SU-DHL-6 (cell line): ENCODE data around the gene PPA2.

Experiments used
- H2AFZ ChIP-seq: fragments of 200-600 bp; sonication (generic); 2 replicates; pipeline ENCODE4 v1.6.1; 2014; ENCODE audit warnings: low read depth, mild to moderate bottlenecking, moderate library complexity, mixed read lengths, antibody characterized with exemption, low read length; ENCODE audit not compliant: severe bottlenecking
- H3F3A ChIP-seq: fragments of 200-600 bp; shearing (Covaris generic); 2 replicates; pipeline ENCODE4 v1.6.0; 2016; ENCODE audit warnings: antibody characterized with exemption, mild to moderate bottlenecking; ENCODE audit not compliant: insufficient read depth
- H3K27ac ChIP-seq: fragments of 200-600 bp; sonication (generic); 2 replicates; pipeline ENCODE4 v1.5.1; 2016; ENCODE audit warnings: low read depth, mild to moderate bottlenecking, low read length, moderate library complexity, mixed read lengths
- H3K27me3 ChIP-seq: fragments of 200-600 bp; sonication (generic), shearing (Covaris generic); 2 replicates; pipeline ENCODE4 v1.6.0; 2014; ENCODE audit warnings: mild to moderate bottlenecking, low read length
- H3K36me3 ChIP-seq: fragments of 200-600 bp; sonication (generic); 2 replicates; pipeline ENCODE4 v1.6.1; 2014; ENCODE audit warnings: mild to moderate bottlenecking, low read length, mixed read lengths
- H3K4me2 ChIP-seq: fragments of 300-600, 200-600 bp; shearing (Covaris generic), sonication (generic); 2 replicates; pipeline ENCODE4 v1.6.0; 2014; ENCODE audit warnings: low read length, low read depth, mild to moderate bottlenecking; ENCODE audit not compliant: poor library complexity, severe bottlenecking
- H3K4me3 ChIP-seq: fragments of 200-600 bp; sonication (generic); 2 replicates; pipeline ENCODE4 v1.5.1; 2014; ENCODE audit warnings: antibody characterized with exemption, low read length, mild to moderate bottlenecking, mixed read lengths; ENCODE audit not compliant: insufficient read depth, poor library complexity, severe bottlenecking
- H3K79me2 ChIP-seq: fragments of 200-600 bp; sonication (generic); 2 replicates; pipeline ENCODE4 v1.6.1; 2014; ENCODE audit warnings: mild to moderate bottlenecking, low read length, moderate library complexity; ENCODE audit not compliant: insufficient read depth
- H3K9ac ChIP-seq: fragments of 200-600 bp; sonication (generic); 2 replicates; pipeline ENCODE4 v1.7.0; 2014; ENCODE audit warnings: mild to moderate bottlenecking, low read length
- H3K9me2 ChIP-seq: fragments of 200-600 bp; sonication (generic); replicated peaks from 2 replicates; pipeline ENCODE4 v1.6.1; 2014; ENCODE audit warnings: low read length; ENCODE audit not compliant: insufficient read depth
- H3K9me3 ChIP-seq: fragments of 200-600 bp; sonication (generic); 2 replicates; pipeline ENCODE4 v1.6.1; 2014; ENCODE audit warnings: low read length, mixed read lengths; ENCODE audit not compliant: insufficient read depth
- H4K20me1 ChIP-seq: fragments of 200-600 bp; sonication (generic); 2 replicates; pipeline ENCODE4 v1.6.1; 2014; ENCODE audit warnings: low read depth, mild to moderate bottlenecking, antibody characterized with exemption, low read length, moderate library complexity, mixed read lengths
- CTCF ChIP-seq: fragments of 200-600 bp; sonication (generic); IDR thresholded peaks from one replicate; pipeline ENCODE4 v1.5.1; 2017; ENCODE audit warnings: antibody characterized with exemption, mild to moderate bottlenecking, low read length, moderate library complexity; ENCODE audit not compliant: insufficient read depth, poor library complexity, severe bottlenecking
- EZH2phosphoT487 ChIP-seq: fragments of 200-600 bp; sonication (generic), shearing (Covaris generic); conservative IDR thresholded peaks from 2 replicates; pipeline ENCODE4 v1.6.1; 2018; ENCODE audit warnings: mild to moderate bottlenecking, antibody characterized with exemption, low read length, moderate library complexity, mixed read lengths

Gene PPA2

GRCh38 chr4:105399532-105400161 lies 74.2 kb downstream of the PPA2 start:
- no peak overlapping the region for H3K4me3 ChIP-seq
- H3K79me2 ChIP-seq, result no peaks in the 10 kb centered on the region
- H3K9me2 ChIP-seq, result no peaks in the 10 kb centered on the region
- no peak overlapping the region for H2AFZ ChIP-seq
- H3K4me2 ChIP-seq, result no peak overlapping the region
- no peaks in the 10 kb centered on the region for H3K9me3 ChIP-seq
- H4K20me1 ChIP-seq, result no peaks in the 10 kb centered on the region
- TF ChIP-seq CTCF, result no peak
- no peak for TF ChIP-seq EZH2phosphoT487
- no peak overlapping the region for H3K27ac ChIP-seq
- no peaks in the 10 kb centered on the region for H3K27me3 ChIP-seq
- H3F3A ChIP-seq, result no peaks in the 10 kb centered on the region
- H3K36me3 ChIP-seq, result no peaks in the 10 kb centered on the region
- H3K9ac ChIP-seq, result no peak overlapping the region

DNA sequence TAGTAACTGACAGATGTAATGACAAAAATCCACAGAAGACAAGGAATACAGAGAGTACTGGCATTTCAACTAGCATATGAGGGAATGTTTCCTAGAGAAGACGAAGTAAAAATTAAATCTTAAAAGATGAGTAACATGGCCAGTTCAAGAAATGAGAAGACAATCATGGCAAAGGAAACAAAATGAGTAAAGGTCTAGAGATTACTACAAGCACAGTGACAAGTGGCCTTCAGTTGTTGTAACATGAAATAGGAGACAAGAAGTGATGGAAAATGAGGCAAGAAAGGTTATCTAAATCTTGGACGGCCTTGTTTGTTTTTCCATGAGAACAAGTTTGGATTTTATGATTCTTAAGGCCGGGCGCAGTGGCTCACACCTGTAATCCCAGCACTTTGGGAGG lies 81.0 kb downstream of the PPA2 start:
- no peaks in the 10 kb centered on the region for H3K79me2 ChIP-seq
- H3K4me3 ChIP-seq, result no peak overlapping the region
- no peak overlapping the region for H3K4me2 ChIP-seq
- no peak overlapping the region for H3K9ac ChIP-seq
- no peaks in the 10 kb centered on the region for H3K27me3 ChIP-seq
- TF ChIP-seq EZH2phosphoT487 (no peak), CTCF (no peak)
- H3K36me3 ChIP-seq, result no peaks in the 10 kb centered on the region
- no peak overlapping the region for H3K27ac ChIP-seq
- H2AFZ ChIP-seq, result no peak overlapping the region
- H4K20me1 ChIP-seq, result no peaks in the 10 kb centered on the region
- H3F3A ChIP-seq, result no peaks in the 10 kb centered on the region
- no peaks in the 10 kb centered on the region for H3K9me2 ChIP-seq
- H3K9me3 ChIP-seq, result no peaks in the 10 kb centered on the region

DNA sequence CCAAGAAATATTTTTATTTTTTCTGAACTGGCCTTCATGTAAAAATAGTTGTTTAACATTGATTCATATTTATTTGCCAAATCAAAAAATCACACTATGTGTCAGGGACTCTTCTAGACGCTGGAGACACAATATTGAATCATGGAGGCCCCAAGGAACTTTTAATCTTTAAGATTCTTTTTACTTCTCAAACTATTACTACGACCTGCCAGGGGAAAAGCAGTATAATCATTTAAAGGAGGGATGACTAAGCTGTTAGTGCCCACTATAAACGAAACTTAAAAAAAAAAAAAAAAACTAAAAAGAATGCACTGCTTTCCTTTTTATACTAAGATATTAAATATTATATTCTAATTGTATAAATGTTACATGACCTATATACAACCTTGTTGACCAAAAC lies 84.7 kb downstream of the PPA2 start:
- Histone ChIP-seq H3K9me2 (no peaks in the 10 kb centered on the region), H3K9me3 (no peaks in the 10 kb centered on the region), H3K4me3 (no peak overlapping the region), H3K27ac (no peak overlapping the region), H3K27me3 (no peaks in the 10 kb centered on the region), H3K36me3 (no peaks in the 10 kb centered on the region), H3K9ac (no peak overlapping the region), H2AFZ (no peak overlapping the region), H3F3A (no peaks in the 10 kb centered on the region), H3K4me2 (no peak overlapping the region), H3K79me2 (no peaks in the 10 kb centered on the region), H4K20me1 (no peaks in the 10 kb centered on the region)
- TF ChIP-seq EZH2phosphoT487, result no peak
- no peak for TF ChIP-seq CTCF
